ENCODE data around the gene AFAP1L2. TPM values are rescaled to one million over a fixed set of nuclear protein-coding genes. Genes with fewer than 3 reads are reported as not detected.
A peak's percentile ranks its signal among the peaks of the same experiment; 100 is the strongest.

Gene AFAP1L2
- polyA plus RNA-seq, 1 experiment: 0.22 TPM

DNA sequence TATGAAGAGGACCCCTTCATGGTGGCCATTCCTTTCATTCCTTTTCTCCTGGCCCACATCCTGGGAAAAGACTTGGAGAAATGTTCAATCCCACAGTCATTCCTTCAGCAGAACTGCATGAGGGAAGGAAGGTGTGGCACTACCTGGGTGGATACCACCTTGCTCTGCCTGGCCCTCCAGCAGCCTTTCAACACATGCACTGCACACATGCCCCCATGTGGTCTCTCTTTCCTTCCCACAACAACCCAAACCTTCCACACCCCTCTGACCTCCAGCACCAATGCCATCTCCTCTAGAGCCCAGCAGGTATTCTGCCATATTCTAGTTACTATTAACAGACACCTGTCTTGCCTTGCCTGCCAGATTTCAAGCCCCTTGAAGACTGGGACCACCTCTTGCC lies 40.5 kb upstream of the AFAP1L2 start:
- ChIA-PET CTCF (no interaction called here), POLR2A (no interaction called here)
- DNase-seq (ENCODE audit: low read depth): no peak
- Histone ChIP-seq H3K27me3 (ENCODE audit: control insufficient read depth, insufficient read depth, low read length) (no peaks in the 10 kb centered on the region), H3K4me3 (ENCODE audit: low read depth, low read length) (no peak overlapping the region), H3K36me3 (ENCODE audit: control insufficient read depth, insufficient read depth, low read length) (no peaks in the 10 kb centered on the region)
- TF ChIP-seq, protein P1, sequence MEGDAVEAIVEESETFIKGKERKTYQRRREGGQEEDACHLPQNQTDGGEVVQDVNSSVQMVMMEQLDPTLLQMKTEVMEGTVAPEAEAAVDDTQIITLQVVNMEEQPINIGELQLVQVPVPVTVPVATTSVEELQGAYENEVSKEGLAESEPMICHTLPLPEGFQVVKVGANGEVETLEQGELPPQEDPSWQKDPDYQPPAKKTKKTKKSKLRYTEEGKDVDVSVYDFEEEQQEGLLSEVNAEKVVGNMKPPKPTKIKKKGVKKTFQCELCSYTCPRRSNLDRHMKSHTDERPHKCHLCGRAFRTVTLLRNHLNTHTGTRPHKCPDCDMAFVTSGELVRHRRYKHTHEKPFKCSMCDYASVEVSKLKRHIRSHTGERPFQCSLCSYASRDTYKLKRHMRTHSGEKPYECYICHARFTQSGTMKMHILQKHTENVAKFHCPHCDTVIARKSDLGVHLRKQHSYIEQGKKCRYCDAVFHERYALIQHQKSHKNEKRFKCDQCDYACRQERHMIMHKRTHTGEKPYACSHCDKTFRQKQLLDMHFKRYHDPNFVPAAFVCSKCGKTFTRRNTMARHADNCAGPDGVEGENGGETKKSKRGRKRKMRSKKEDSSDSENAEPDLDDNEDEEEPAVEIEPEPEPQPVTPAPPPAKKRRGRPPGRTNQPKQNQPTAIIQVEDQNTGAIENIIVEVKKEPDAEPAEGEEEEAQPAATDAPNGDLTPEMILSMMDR (IDR thresholded peaks at IDR 0.05; ENCODE audit: insufficient read depth, low read depth, low read length): no peak

DNA sequence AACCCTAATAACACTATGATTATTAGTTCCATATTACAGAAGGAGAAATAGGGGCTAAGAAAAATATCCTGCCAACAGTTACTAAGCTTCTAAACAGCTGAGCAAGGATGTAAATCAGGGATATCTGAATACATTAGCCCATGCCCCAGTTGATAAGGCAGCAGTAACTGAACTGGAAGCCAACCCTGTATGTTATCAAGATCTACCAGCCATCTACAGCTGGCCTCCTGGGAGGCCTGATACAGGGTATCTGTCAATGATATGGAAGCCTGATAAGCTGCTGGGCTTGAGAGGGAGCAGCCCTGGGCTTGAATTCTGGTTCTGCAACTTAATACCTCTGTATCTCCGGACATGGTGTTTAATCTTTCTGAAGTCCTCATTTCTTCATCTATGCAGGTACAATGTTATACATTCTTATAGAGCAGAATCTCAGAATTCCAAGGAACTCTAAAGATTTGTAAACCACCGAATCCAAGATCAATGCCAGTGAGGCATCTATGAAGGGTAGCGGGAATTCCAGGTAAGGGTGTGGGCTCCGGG lies 37.9 kb upstream of the AFAP1L2 start:
- H3K27me3 ChIP-seq (ENCODE audit: control insufficient read depth, insufficient read depth, low read length): no peaks in the 10 kb centered on the region
- TF ChIP-seq, protein P1 (IDR thresholded peaks at IDR 0.05; ENCODE audit: insufficient read depth, low read depth, low read length): no peak

DNA sequence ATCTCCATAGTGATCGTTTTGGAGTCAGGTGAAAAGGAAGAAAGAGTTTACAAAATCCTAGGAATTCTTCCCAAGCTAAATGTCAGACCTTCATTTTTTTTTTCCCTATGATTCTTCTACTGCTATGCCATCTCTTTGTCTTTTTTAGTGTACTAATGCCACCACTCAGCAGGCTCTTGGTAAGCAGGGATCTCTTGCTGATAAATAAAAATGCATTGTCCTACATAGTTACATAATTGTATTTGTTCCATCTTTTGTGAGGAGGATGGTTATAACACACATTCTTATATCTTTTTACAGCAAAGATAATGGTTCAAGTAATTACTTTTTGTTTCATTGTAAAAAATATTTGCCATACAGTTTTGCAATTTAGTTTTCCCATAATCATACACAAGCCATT lies 36.8 kb upstream of the AFAP1L2 start:
- no peak for DNase-seq (ENCODE audit: low read depth)
- ChIA-PET CTCF (interaction anchor here (0.6 to 1.5 kb wide), 3 partner anchors 30 to 345 kb away, joined by 3 to 10 read pairs (median 4); no protein-coding TSS in a partner anchor), POLR2A (no interaction called here)
- peaks cover 4% of the 10 kb centered on the region for H3K36me3 ChIP-seq (ENCODE audit: control insufficient read depth, insufficient read depth, low read length)
- no peak overlapping the region for H3K4me3 ChIP-seq (ENCODE audit: low read depth, low read length)
- H3K27me3 ChIP-seq (ENCODE audit: control insufficient read depth, insufficient read depth, low read length): no peaks in the 10 kb centered on the region
- TF ChIP-seq, protein P1 (IDR thresholded peaks at IDR 0.05; ENCODE audit: insufficient read depth, low read depth, low read length): no peak

More for the DNA sequence above, 37.9 kb upstream of the AFAP1L2 start:
- Histone ChIP-seq H3K36me3 (ENCODE audit: control insufficient read depth, insufficient read depth, low read length) (peaks cover 4% of the 10 kb centered on the region), H3K4me3 (ENCODE audit: low read depth, low read length) (no peak overlapping the region)
- DNase-seq (ENCODE audit: low read depth): no peak
- CTCF ChIA-PET: interaction anchor here (0.5 to 0.7 kb wide), 2 partner anchors 12 to 53 kb away, joined by 3 read pairs; no protein-coding TSS in a partner anchor
- POLR2A ChIA-PET: no interaction called here

DNA sequence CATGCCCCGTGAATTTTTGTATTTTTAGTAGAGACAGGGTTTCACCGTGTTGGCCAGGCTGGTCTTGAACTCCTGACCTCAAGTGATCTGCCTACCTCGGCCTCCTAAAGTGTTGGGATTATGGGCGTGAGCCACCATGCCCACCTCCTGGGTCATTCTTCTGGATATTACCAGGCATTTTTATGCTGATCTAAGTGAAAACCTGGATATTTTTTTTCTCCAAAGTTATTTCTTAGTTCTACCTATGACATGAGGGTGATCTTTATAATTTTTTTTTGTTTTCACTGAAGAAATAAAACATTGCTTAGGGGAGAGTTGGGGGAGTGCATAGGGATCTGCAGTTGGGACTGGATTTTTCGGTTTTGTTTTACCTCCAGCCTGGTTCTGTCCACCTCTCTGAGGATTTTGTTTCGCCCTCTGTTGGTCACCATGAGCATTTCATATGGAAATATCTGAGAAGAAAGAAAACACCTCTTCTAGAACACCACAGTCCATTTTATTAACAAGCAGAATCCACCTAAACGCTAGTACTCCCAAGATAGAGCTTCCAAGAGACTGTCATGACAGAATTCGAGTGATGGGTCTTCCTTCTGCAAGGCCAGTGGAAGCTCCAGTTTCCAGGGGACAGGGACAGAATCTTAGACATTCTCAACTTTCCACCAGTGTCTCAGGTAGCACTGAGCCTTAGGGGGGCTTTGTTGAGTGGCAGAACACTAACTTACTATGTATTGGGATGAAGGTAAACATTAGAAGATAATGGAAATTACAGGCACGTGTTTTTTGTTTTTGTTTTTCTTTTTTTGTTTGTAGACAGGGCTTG lies 33.4 kb upstream of the AFAP1L2 start:
- ChIA-PET CTCF (interaction anchor here (1.3 to 3.3 kb wide), 4 partner anchors 8 to 134 kb away, joined by 5 to 19 read pairs (median 7); no protein-coding TSS in a partner anchor), POLR2A (no interaction called here)

DNA sequence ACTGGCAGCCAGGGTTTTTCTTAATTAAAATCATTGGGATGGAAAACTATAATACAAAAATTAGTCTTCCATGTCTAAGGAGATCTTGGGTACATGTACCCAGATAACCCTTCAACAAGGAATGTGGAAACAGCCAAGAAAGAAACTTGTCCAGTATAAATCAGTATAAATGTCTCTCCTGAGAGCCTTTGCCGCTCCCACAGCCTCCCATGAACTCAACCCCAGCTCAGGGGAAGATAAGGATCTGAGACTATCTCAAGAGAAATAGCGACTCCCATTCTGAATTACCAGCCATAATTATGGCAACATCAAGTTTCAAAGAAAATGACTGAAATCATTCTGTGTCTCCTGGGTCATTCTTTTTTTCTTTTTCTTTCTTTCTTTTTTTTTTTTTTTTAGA lies 32.6 kb upstream of the AFAP1L2 start:
- H3K36me3 ChIP-seq (ENCODE audit: control insufficient read depth, insufficient read depth, low read length): peaks cover 4% of the 10 kb centered on the region
- no peak for DNase-seq (ENCODE audit: low read depth)
- ChIA-PET CTCF (interaction anchor here (0.6 to 3.3 kb wide), 2 partner anchors 15 to 133 kb away, joined by 3 to 19 read pairs; no protein-coding TSS in a partner anchor), POLR2A (no interaction called here)
- TF ChIP-seq, protein P1 (IDR thresholded peaks at IDR 0.05; ENCODE audit: insufficient read depth, low read depth, low read length): no peak
- H3K4me3 ChIP-seq (ENCODE audit: low read depth, low read length): no peak overlapping the region
- H3K27me3 ChIP-seq (ENCODE audit: control insufficient read depth, insufficient read depth, low read length): no peaks in the 10 kb centered on the region

More for the DNA sequence above, 33.4 kb upstream of the AFAP1L2 start:
- Histone ChIP-seq H3K27me3 (ENCODE audit: control insufficient read depth, insufficient read depth, low read length) (no peaks in the 10 kb centered on the region), H3K4me3 (ENCODE audit: low read depth, low read length) (no peak overlapping the region), H3K36me3 (ENCODE audit: control insufficient read depth, insufficient read depth, low read length) (peaks cover 4% of the 10 kb centered on the region)
- TF ChIP-seq, protein P1 (IDR thresholded peaks at IDR 0.05; ENCODE audit: insufficient read depth, low read depth, low read length): peak; percentile 56
- DNase-seq (ENCODE audit: low read depth): no peak

Data from BJ (cell line).